ENCODE results near the gene REM1. TPM values are rescaled to one million over a fixed set of nuclear protein-coding genes. Genes with fewer than 3 reads are reported as not detected.

Gene REM1
- total RNA-seq, 1 experiment from 2014 or later = not detected

DNA sequence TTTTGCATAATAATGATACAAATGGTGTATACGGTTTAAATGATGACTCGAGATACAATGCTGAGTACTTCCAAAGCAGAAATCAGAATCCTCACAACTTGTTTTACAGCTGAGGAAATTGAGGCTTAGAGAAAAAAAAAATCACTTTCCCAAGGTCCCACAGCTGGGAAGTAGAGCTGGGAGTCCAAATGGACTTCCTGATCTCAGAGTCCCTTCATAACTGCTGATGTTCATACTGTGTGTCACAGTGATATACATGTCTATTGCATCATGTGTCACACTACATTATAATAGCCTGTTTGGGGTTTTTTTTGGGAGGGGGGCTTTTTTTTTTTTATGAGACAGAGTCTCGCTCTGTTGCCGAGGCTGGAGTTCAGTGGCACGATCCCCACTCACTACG lies 47.6 kb downstream of the REM1 start:
- no peaks in the 10 kb centered on the region for H3K9me3 ChIP-seq (ENCODE audit: control insufficient read depth, low read depth, low read length)
- Mint-ChIP-seq H3K27me3 (ENCODE audit: low read depth) (no peaks in the 10 kb centered on the region; the same call in 1 of the 2 replicates), H3K4me3 (no peak overlapping the region), H3K4me1 (no peaks in the 10 kb centered on the region), H3K36me3 (ENCODE audit: insufficient read depth in 1 of 3, low read depth in 3 of 3) (peaks cover 6 to 59% (median 20%) of the 10 kb centered on the region in 3 experiments), H3K27ac (no peak overlapping the region), H3K9me3 (no peaks in the 10 kb centered on the region)
- no peaks in the 10 kb centered on the region for H3K79me1 ChIP-seq (ENCODE audit: insufficient read depth, low read depth, low read length, poor library complexity, severe bottlenecking)
- no peak overlapping the region for H3K56ac ChIP-seq (ENCODE audit: insufficient read length, low read depth, low read length)
- H3K27me3 ChIP-seq (ENCODE audit: insufficient read depth, low read length) = no peaks in the 10 kb centered on the region
- H3K27ac ChIP-seq (ENCODE audit: insufficient read length, low read depth, low read length) = no peak overlapping the region
- H3K18ac ChIP-seq (ENCODE audit: insufficient read length, low read depth, low read length) = no peak overlapping the region
- no peak overlapping the region for H3K23ac ChIP-seq (ENCODE audit: insufficient read length, low read depth, low read length)
- H2BK5ac ChIP-seq (ENCODE audit: insufficient read length, low read length) = no peak overlapping the region
- no peak overlapping the region for H3K4me2 ChIP-seq (ENCODE audit: insufficient read depth, insufficient read length, low read length)
- no peak overlapping the region for H2AK5ac ChIP-seq (ENCODE audit: insufficient read length, low read length)
- H2BK120ac ChIP-seq (ENCODE audit: low read depth, low read length, poor library complexity, severe bottlenecking) = no peak overlapping the region
- H2BK12ac ChIP-seq (ENCODE audit: insufficient read length, low read depth, low read length) = no peak overlapping the region
- H3K79me2 ChIP-seq (ENCODE audit: insufficient read depth, low read length) = no peaks in the 10 kb centered on the region
- no peak overlapping the region for H4K5ac ChIP-seq (ENCODE audit: insufficient read length, low read depth, low read length)
- DNase-seq = no peak
- no peak overlapping the region for H3T11ph ChIP-seq (ENCODE audit: low read length)
- no peak overlapping the region for H3K14ac ChIP-seq (ENCODE audit: insufficient read depth, low read length)
- H4K20me1 ChIP-seq (ENCODE audit: control insufficient read depth, insufficient read depth, insufficient read length) = no peaks in the 10 kb centered on the region
- H4K91ac ChIP-seq (ENCODE audit: insufficient read length, low read depth, low read length) = no peak overlapping the region
- H2BK20ac ChIP-seq (ENCODE audit: low read depth, low read length, poor library complexity, severe bottlenecking) = no peak overlapping the region
- no peaks in the 10 kb centered on the region for H3K23me2 ChIP-seq (ENCODE audit: insufficient read length, low read depth, low read length, poor library complexity, severe bottlenecking)
- no peak overlapping the region for H2AFZ ChIP-seq (ENCODE audit: low read length)
- WGBS (ENCODE audit: extremely low coverage, insufficient read length, low lambda C conversion rate) = no CpG with 5 or more reads among the region's 6 CpGs
- H3K9ac ChIP-seq (ENCODE audit: extremely low read depth, insufficient read length, low read length) = no peak overlapping the region
- no peak overlapping the region for H2BK15ac ChIP-seq (ENCODE audit: low read depth, low read length)
- no peak overlapping the region for H4K8ac ChIP-seq (replicated peaks; ENCODE audit: insufficient read length, low read depth, low read length)
- TF ChIP-seq, protein P1, sequence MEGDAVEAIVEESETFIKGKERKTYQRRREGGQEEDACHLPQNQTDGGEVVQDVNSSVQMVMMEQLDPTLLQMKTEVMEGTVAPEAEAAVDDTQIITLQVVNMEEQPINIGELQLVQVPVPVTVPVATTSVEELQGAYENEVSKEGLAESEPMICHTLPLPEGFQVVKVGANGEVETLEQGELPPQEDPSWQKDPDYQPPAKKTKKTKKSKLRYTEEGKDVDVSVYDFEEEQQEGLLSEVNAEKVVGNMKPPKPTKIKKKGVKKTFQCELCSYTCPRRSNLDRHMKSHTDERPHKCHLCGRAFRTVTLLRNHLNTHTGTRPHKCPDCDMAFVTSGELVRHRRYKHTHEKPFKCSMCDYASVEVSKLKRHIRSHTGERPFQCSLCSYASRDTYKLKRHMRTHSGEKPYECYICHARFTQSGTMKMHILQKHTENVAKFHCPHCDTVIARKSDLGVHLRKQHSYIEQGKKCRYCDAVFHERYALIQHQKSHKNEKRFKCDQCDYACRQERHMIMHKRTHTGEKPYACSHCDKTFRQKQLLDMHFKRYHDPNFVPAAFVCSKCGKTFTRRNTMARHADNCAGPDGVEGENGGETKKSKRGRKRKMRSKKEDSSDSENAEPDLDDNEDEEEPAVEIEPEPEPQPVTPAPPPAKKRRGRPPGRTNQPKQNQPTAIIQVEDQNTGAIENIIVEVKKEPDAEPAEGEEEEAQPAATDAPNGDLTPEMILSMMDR (conservative IDR thresholded peaks at IDR 0.05) = no peak
- no peak overlapping the region for H3K4ac ChIP-seq (ENCODE audit: low read depth, low read length)
- H3K4me1 ChIP-seq (ENCODE audit: insufficient read depth, low read length) = no peaks in the 10 kb centered on the region
